Loucy (cell line): ENCODE measurements around the gene RGS2.

Experiments used
- H2AFZ ChIP-seq: fragments of 200-600 bp; sonication (generic); 2 replicates; pipeline ENCODE4 v1.6.0; 2016; ENCODE audit warnings: antibody characterized with exemption, mild to moderate bottlenecking, low read length, moderate library complexity
- H3F3A ChIP-seq: fragments of 200-600 bp; 2 replicates; pipeline ENCODE4 v1.6.0; 2016; ENCODE audit warnings: antibody characterized with exemption, low read depth, mild to moderate bottlenecking
- H3K27me3 ChIP-seq: fragments of 200-600 bp; sonication (generic); 2 replicates; pipeline ENCODE4 v1.6.1; 2014; ENCODE audit warnings: low read length, mild to moderate bottlenecking; ENCODE audit not compliant: insufficient read depth, poor library complexity, severe bottlenecking
- H3K36me3 ChIP-seq: fragments of 200-600 bp; sonication (generic); 2 replicates; pipeline ENCODE4 v1.6.1; 2016; ENCODE audit warnings: low read length; ENCODE audit not compliant: insufficient read depth
- H3K4me1 ChIP-seq: fragments of 200-600 bp; sonication (generic); 2 replicates; pipeline ENCODE4 v1.5.1; 2014; ENCODE audit warnings: low read length, mild to moderate bottlenecking; ENCODE audit not compliant: insufficient read depth, poor library complexity, severe bottlenecking
- H3K4me2 ChIP-seq: fragments of 200-600 bp; sonication (generic); 2 replicates; pipeline ENCODE4 v1.6.0; 2014; ENCODE audit warnings: antibody characterized with exemption, low read length, low read depth, mild to moderate bottlenecking; ENCODE audit not compliant: poor library complexity, severe bottlenecking
- H3K4me3 ChIP-seq: fragments of 200-600 bp; sonication (generic); 2 replicates; pipeline ENCODE4 v1.5.1; 2014; ENCODE audit warnings: low read length, mild to moderate bottlenecking, mixed read lengths; ENCODE audit not compliant: poor library complexity, severe bottlenecking
- H3K79me2 ChIP-seq: fragments of 200-600 bp; sonication (generic); 2 replicates; pipeline ENCODE4 v1.6.1; 2014; ENCODE audit warnings: low read length; ENCODE audit not compliant: insufficient read depth
- H3K9ac ChIP-seq: fragments of 200-600 bp; sonication (generic); 2 replicates; pipeline ENCODE4 v1.6.0; 2014; ENCODE audit warnings: mild to moderate bottlenecking, low read depth, low read length, moderate library complexity; ENCODE audit not compliant: poor library complexity, severe bottlenecking
- H3K9me2 ChIP-seq: fragments of 200-600 bp; sonication (generic); replicated peaks from 2 replicates; pipeline ENCODE4 v1.6.1; 2016; ENCODE audit warnings: low read depth, low read length, mixed read lengths
- H3K9me3 ChIP-seq: fragments of 200-600 bp; sonication (generic); 2 replicates; pipeline ENCODE4 v1.6.1; 2014; ENCODE audit warnings: mild to moderate bottlenecking, antibody characterized with exemption, low read length, low read depth; ENCODE audit not compliant: insufficient read depth
- H4K20me1 ChIP-seq: fragments of 200-600 bp; sonication (generic); 2 replicates; pipeline ENCODE4 v1.6.0; 2014; ENCODE audit warnings: antibody characterized with exemption, low read length, mild to moderate bottlenecking; ENCODE audit not compliant: insufficient read depth, poor library complexity, severe bottlenecking
- EZH2phosphoT487 ChIP-seq: fragments of 200-600 bp; IDR thresholded peaks from 2 replicates; pipeline ENCODE4 v1.6.1; 2018; ENCODE audit warnings: antibody characterized with exemption, mild to moderate bottlenecking, moderate library complexity, borderline replicate concordance
- TF ChIP-seq, protein P1 (sequence below): fragments of 200-600 bp; sonication (generic); conservative IDR thresholded peaks from 2 replicates; pipeline ENCODE4 v1.5.1; 2014; ENCODE audit warnings: mild to moderate bottlenecking, antibody characterized with exemption, low read length

The RGS2 gene

DNA sequence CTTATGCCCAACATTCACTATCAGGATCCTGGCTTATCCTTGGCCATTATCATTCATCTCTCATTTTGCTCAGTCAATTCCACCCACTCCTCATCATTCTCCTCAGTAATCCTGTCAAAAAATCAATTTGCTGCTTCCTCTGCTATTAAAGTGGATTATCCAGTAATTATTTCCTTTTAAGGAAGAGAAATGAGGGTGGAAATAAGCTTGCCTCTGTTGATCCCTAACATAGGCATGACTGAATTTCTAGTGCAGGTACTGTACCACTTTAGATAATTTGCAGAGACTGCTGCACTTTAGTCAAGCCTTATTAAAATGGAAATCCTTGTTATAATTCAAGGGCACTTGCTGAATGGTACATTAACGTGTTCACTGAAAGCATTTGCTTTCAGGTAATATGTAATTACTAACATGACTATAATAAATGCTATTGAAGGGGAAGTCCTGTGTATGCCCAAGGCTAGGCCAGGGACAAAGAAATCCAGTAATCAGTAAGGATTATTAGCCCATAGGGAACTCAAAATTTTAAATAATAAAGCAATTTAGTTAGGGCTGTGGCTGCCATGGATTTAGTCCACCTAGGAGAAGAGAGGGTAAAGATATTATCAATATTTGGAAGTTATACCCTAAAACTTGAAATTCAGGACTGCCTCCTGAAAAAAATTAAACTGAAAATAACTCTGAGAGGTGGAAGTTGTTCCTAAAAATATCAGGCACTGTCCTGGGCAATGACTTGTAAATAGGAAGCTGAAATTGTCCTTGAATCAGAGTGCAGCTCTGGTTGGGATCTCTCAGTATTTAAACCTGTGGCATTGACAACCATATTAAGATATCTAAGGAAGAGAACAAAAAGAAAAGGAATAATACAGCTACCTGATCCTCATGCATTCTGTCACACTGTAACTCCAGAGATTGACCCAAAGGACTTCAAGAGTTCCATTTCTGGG, 43.4 kb downstream of the RGS2 start:
- H4K20me1 ChIP-seq = no peaks in the 10 kb centered on the region
- H3K36me3 ChIP-seq = no peaks in the 10 kb centered on the region
- H2AFZ ChIP-seq = no peak overlapping the region
- H3K4me1 ChIP-seq = no peaks in the 10 kb centered on the region
- H3K79me2 ChIP-seq = no peaks in the 10 kb centered on the region
- H3K4me2 ChIP-seq = no peak overlapping the region
- no peak overlapping the region for H3K9ac ChIP-seq
- H3K9me2 ChIP-seq = no peaks in the 10 kb centered on the region
- no peaks in the 10 kb centered on the region for H3F3A ChIP-seq
- TF ChIP-seq, protein P1, sequence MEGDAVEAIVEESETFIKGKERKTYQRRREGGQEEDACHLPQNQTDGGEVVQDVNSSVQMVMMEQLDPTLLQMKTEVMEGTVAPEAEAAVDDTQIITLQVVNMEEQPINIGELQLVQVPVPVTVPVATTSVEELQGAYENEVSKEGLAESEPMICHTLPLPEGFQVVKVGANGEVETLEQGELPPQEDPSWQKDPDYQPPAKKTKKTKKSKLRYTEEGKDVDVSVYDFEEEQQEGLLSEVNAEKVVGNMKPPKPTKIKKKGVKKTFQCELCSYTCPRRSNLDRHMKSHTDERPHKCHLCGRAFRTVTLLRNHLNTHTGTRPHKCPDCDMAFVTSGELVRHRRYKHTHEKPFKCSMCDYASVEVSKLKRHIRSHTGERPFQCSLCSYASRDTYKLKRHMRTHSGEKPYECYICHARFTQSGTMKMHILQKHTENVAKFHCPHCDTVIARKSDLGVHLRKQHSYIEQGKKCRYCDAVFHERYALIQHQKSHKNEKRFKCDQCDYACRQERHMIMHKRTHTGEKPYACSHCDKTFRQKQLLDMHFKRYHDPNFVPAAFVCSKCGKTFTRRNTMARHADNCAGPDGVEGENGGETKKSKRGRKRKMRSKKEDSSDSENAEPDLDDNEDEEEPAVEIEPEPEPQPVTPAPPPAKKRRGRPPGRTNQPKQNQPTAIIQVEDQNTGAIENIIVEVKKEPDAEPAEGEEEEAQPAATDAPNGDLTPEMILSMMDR = no peak
- TF ChIP-seq EZH2phosphoT487 = no peak
- no peaks in the 10 kb centered on the region for H3K27me3 ChIP-seq
- H3K9me3 ChIP-seq = no peaks in the 10 kb centered on the region
- no peak overlapping the region for H3K4me3 ChIP-seq

DNA sequence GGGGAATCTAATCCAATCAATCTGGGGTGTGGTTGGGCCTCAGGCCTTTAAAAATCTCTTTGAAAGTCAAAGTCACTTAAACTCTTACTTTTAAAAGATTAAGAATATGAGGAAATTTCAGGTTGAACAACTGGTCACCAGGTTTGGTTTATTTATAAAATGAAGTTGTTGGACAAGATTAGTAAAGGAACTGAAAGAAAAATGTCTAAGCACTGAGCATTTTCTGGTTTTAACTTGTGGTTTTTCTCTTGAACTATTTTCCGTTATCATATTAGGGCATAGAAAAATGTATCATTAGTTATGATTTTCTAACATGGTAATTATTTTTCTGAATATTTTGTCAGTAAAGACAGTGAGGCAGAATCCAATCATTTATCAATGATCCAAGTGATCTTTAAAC, 49.6 kb downstream of the RGS2 start:
- Histone ChIP-seq H3K9ac (no peak overlapping the region), H3F3A (no peaks in the 10 kb centered on the region), H3K4me1 (no peaks in the 10 kb centered on the region), H3K9me3 (no peaks in the 10 kb centered on the region), H3K9me2 (no peaks in the 10 kb centered on the region), H3K4me2 (no peak overlapping the region), H2AFZ (no peak overlapping the region), H3K36me3 (no peaks in the 10 kb centered on the region), H3K4me3 (no peak overlapping the region), H3K27me3 (no peaks in the 10 kb centered on the region), H4K20me1 (no peaks in the 10 kb centered on the region), H3K79me2 (no peaks in the 10 kb centered on the region)
- TF ChIP-seq, protein P1 = no peak
- no peak for TF ChIP-seq EZH2phosphoT487

DNA sequence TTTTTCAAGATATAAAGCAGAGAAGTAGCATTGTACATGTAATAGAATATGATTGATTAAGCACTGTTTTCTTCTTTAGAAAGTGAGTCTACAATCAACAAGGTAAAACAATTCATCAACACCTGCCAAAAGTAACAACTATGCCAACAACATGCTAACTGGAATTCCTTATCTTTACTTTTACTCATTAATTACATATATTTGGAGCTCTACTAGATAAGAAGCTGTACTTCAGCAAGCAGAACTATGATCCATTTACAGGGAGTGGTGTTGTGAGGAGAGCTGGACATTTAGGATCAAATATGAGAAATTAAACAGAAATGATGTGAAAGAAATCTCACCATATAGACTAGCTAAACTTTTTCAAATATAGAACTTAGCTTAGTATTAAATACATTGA, 51.0 kb downstream of the RGS2 start:
- no peaks in the 10 kb centered on the region for H3K9me3 ChIP-seq
- no peaks in the 10 kb centered on the region for H3K4me1 ChIP-seq
- no peak overlapping the region for H3K4me2 ChIP-seq
- TF ChIP-seq, protein P1 = no peak
- no peak for TF ChIP-seq EZH2phosphoT487
- H3K79me2 ChIP-seq = no peaks in the 10 kb centered on the region
- H3F3A ChIP-seq = no peaks in the 10 kb centered on the region
- H3K9me2 ChIP-seq = no peaks in the 10 kb centered on the region
- H3K27me3 ChIP-seq = no peaks in the 10 kb centered on the region
- H4K20me1 ChIP-seq = no peaks in the 10 kb centered on the region
- no peaks in the 10 kb centered on the region for H3K36me3 ChIP-seq
- H3K4me3 ChIP-seq = no peak overlapping the region
- H3K9ac ChIP-seq = no peak overlapping the region
- no peak overlapping the region for H2AFZ ChIP-seq
